Cardiac muscle cell (in vitro differentiated cells and primary cell): ENCODE data around the gene TSHB. TPM values are rescaled to one million over a fixed set of nuclear protein-coding genes. Genes with fewer than 3 reads are reported as not detected.
A peak's percentile ranks its signal among the peaks of the same experiment; 100 is the strongest.

ENCODE experiments used
- DNase-seq, 2 donors: peaks; one replicate each; pipeline versions ENCODE4 v3.0.0 to v3.0.0-alpha.2; 2010 to 2017; ENCODE audit warnings: low read depth in 1 of 2, low spot score in 1 of 2
- H3K27ac ChIP-seq: fragments of 200-600 bp; sonication (generic); 2 replicates; pipeline ENCODE4 v1.5.1; 2016
- H3K27me3 ChIP-seq: fragments of 200-600 bp; sonication (generic); 2 replicates; pipeline ENCODE4 v1.6.0; 2016; ENCODE audit warnings: control low read depth
- H3K36me3 ChIP-seq: fragments of 200-600 bp; sonication (generic); 2 replicates; pipeline ENCODE4 v1.5.1; 2016; ENCODE audit warnings: control low read depth
- H3K4me1 ChIP-seq: fragments of 200-600 bp; sonication (generic); 2 replicates; pipeline ENCODE4 v1.8.1; 2017; ENCODE audit warnings: low read depth, mild to moderate bottlenecking, mixed run types
- H3K4me3 ChIP-seq: fragments of 200-600 bp; sonication (generic); 2 replicates; pipeline ENCODE4 v1.5.1; 2016; ENCODE audit warnings: mild to moderate bottlenecking
- H3K9me3 ChIP-seq: fragments of 200-600 bp; sonication (generic); 2 replicates; pipeline ENCODE4 v1.5.1; 2017; ENCODE audit warnings: low read depth, mild to moderate bottlenecking, control low read depth
- polyA plus RNA-seq: library from polyadenylated mRNA; unstranded; fragments of >200 nt; fragmentation: Nextera tagmentation; extraction: Ambion mirVana; gene quantifications from 2 replicates; pipeline ENCODE4 v1.2.1, GENCODE V29; 2016
- total RNA-seq: library from RNA; depleted of rRNA; stranded (reverse); fragments of >200 nt; gene quantifications from 2 replicates; pipeline ENCODE4 v1.2.3, GENCODE V29; 2016
- TF ChIP-seq, protein P1 (sequence below): IDR thresholded peaks from 2 replicates; pipeline ENCODE4 v1.5.1; 2012; ENCODE audit warnings: low read depth, mild to moderate bottlenecking, low read length

The TSHB gene
- total and polyA plus RNA-seq, 2 experiments from 2014 or later, result not detected

GRCh38 chr1:115046751-115047150 is 17.1 kb downstream of the TSHB start:
- Histone ChIP-seq H3K4me1 (peaks cover 3% of the 10 kb centered on the region), H3K27ac (no peak overlapping the region), H3K9me3 (no peaks in the 10 kb centered on the region), H3K4me3 (no peak overlapping the region), H3K27me3 (no peaks in the 10 kb centered on the region), H3K36me3 (peaks cover 13% of the 10 kb centered on the region)
- DNase-seq, result no peak
- TF ChIP-seq, protein P1, sequence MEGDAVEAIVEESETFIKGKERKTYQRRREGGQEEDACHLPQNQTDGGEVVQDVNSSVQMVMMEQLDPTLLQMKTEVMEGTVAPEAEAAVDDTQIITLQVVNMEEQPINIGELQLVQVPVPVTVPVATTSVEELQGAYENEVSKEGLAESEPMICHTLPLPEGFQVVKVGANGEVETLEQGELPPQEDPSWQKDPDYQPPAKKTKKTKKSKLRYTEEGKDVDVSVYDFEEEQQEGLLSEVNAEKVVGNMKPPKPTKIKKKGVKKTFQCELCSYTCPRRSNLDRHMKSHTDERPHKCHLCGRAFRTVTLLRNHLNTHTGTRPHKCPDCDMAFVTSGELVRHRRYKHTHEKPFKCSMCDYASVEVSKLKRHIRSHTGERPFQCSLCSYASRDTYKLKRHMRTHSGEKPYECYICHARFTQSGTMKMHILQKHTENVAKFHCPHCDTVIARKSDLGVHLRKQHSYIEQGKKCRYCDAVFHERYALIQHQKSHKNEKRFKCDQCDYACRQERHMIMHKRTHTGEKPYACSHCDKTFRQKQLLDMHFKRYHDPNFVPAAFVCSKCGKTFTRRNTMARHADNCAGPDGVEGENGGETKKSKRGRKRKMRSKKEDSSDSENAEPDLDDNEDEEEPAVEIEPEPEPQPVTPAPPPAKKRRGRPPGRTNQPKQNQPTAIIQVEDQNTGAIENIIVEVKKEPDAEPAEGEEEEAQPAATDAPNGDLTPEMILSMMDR, result no peak

GRCh38 chr1:115051850-115052249 is 22.2 kb downstream of the TSHB start:
- no peak overlapping the region for H3K4me3 ChIP-seq
- H3K36me3 ChIP-seq, result peaks cover 21% of the 10 kb centered on the region
- H3K9me3 ChIP-seq, result no peaks in the 10 kb centered on the region
- H3K27ac ChIP-seq, result no peak overlapping the region
- peaks cover 13% of the 10 kb centered on the region for H3K4me1 ChIP-seq
- no peaks in the 10 kb centered on the region for H3K27me3 ChIP-seq
- TF ChIP-seq, protein P1, result no peak
- DNase-seq, result no peak

DNA sequence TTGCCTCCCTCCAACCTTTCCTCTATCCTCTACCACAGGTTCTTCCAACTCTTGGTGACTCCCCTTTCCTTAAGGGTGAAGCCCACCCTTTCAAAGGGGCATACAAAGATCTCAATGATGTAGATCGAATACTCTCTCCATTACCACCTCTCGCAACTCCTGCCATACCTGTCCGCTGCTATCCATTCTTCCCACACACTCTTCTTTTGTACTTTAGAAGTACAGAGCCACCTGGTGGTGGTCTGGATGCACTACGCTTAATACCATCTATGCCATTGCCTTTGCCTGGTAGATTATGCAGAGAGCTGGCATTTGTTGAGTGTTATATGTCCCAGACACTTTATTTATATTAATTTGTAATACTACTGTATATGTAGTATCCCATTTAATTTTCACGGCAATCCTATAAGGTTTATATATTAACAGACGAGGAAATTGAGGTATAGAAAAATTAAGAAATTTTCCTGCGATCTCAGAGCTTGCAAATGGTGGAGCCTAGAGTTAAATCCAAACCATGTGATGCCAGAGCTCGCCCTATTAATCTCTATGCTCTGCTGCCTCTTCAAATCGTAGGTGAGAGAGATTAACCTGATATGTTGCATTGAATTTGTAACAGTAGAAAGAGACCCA is 22.9 kb downstream of the TSHB start:
- peaks cover 13% of the 10 kb centered on the region for H3K4me1 ChIP-seq
- no peak overlapping the region for H3K4me3 ChIP-seq
- H3K36me3 ChIP-seq, result peaks cover 24% of the 10 kb centered on the region
- no peaks in the 10 kb centered on the region for H3K27me3 ChIP-seq
- no peak overlapping the region for H3K27ac ChIP-seq
- TF ChIP-seq, protein P1, result peak; percentile 88
- DNase-seq, result peak; percentile 56 to 76
- no peaks in the 10 kb centered on the region for H3K9me3 ChIP-seq

DNA sequence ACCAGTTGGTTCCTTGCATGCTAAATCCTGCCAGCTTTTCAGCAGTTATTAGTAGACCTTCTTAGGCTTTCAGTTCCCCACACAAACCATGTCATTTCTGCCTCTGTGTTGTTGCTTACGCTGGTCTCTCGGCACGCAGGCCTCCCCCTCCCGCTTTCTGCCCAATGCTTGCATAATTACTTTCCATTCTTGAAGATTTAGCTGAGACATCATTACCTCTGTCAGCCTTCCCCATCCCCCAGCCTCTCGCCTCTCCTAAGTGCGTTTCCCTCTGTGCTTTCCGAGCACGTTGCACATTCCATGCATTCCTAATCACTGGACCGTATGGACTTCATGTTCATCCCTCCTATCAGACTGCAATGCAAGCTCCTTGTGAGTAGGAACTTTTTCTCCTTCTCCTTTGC is 26.8 kb downstream of the TSHB start:
- Histone ChIP-seq H3K4me3 (no peak overlapping the region), H3K27me3 (no peaks in the 10 kb centered on the region), H3K36me3 (peaks cover 11% of the 10 kb centered on the region), H3K9me3 (no peaks in the 10 kb centered on the region), H3K27ac (peak overlapping the region; percentile 67), H3K4me1 (peaks cover 10% of the 10 kb centered on the region)
- TF ChIP-seq, protein P1, result no peak
- peak; percentile 71 to 77 for DNase-seq

GRCh38 chr1:115057661-115058254 is 28.1 kb downstream of the TSHB start:
- H3K27me3 ChIP-seq, result no peaks in the 10 kb centered on the region
- TF ChIP-seq, protein P1, result no peak
- peaks cover 10% of the 10 kb centered on the region for H3K36me3 ChIP-seq
- H3K9me3 ChIP-seq, result no peaks in the 10 kb centered on the region
- DNase-seq, result no peak
- no peak overlapping the region for H3K4me3 ChIP-seq
- peak overlapping the region; percentile 46 for H3K27ac ChIP-seq
- peaks cover 10% of the 10 kb centered on the region for H3K4me1 ChIP-seq
